HAP-1 (cell line): ENCODE results near the gene RPL39L.

ENCODE experiments used
- DNase-seq, 2 experiments: peaks; one replicate each; pipeline ENCODE4 v3.0.0-alpha.2; 2016 to 2020; ENCODE audit warnings: low spot score in 2 of 2
- H3K27me3 ChIP-seq: fragments of 250-450 bp; sonication (Bioruptor Pico); 2 replicates; pipeline ENCODE4 v1.5.1; 2020; ENCODE audit warnings: low read depth, mild to moderate bottlenecking, moderate library complexity
- H3K36me3 ChIP-seq: fragments of 250-450 bp; sonication (Bioruptor Pico); replicated peaks from 2 replicates; pipeline ENCODE4 v1.5.1; 2020; ENCODE audit warnings: mild to moderate bottlenecking
- H3K4me1 ChIP-seq: fragments of 250-450 bp; sonication (Bioruptor Pico); 2 replicates; pipeline ENCODE4 v1.5.1; 2020; ENCODE audit warnings: mild to moderate bottlenecking
- H3K4me3 ChIP-seq: fragments of 250-450 bp; sonication (Bioruptor Pico); 2 replicates; pipeline ENCODE4 v1.5.1; 2020; ENCODE audit warnings: mild to moderate bottlenecking, moderate library complexity
- H3K9me3 ChIP-seq: fragments of 250-450 bp; sonication (Bioruptor Pico); 2 replicates; pipeline ENCODE4 v1.5.1; 2020; ENCODE audit warnings: mild to moderate bottlenecking, moderate library complexity
- in situ Hi-C: fragments of 300-500 bp; cut with MboI; formaldehyde crosslinking; loops from 3 replicates; pipeline ENCODE4 v1.14.3; 2020; ENCODE audit warnings: low sequenced_read_pairs, inconsistent platforms, mixed read lengths

RPL39L gene

GRCh38 chr3:187131981-187132380 is 7.3 kb downstream of the RPL39L start:
- no peaks in the 10 kb centered on the region for H3K27me3 ChIP-seq
- no peak overlapping the region for H3K4me3 ChIP-seq
- no peak for DNase-seq
- H3K9me3 ChIP-seq = 0 out of 2 replicates have a peak, but pooled peaks cover 5% of the 10 kb centered on the region
- H3K4me1 ChIP-seq = no peaks in the 10 kb centered on the region
- H3K36me3 ChIP-seq = peaks cover 4% of the 10 kb centered on the region
- in situ Hi-C loops = loop anchor here (25.0 kb wide), 1 partner anchor 295 kb away; the partner anchor contains the start of gene ADIPOQ

GRCh38 chr3:187130346-187131066 is 8.8 kb downstream of the RPL39L start:
- H3K36me3 ChIP-seq = peaks cover 4% of the 10 kb centered on the region
- in situ Hi-C loops = loop anchor here (25.0 kb wide), 1 partner anchor 293 kb away; the partner anchor contains the start of gene ADIPOQ

GRCh38 chr3:187125319-187126031 is 13.8 kb downstream of the RPL39L start:
- peaks cover 3% of the 10 kb centered on the region for H3K36me3 ChIP-seq
- no peak for DNase-seq
- no peaks in the 10 kb centered on the region for H3K4me1 ChIP-seq
- H3K4me3 ChIP-seq = no peak overlapping the region
- H3K9me3 ChIP-seq = no peaks in the 10 kb centered on the region
- in situ Hi-C loops = loop anchor here (25.0 kb wide), 1 partner anchor 288 kb away; the partner anchor contains the start of gene ADIPOQ
- no peaks in the 10 kb centered on the region for H3K27me3 ChIP-seq

More at GRCh38 chr3:187130346-187131066, 8.8 kb downstream of the RPL39L start:
- H3K4me1 ChIP-seq = no peaks in the 10 kb centered on the region
- no peaks in the 10 kb centered on the region for H3K27me3 ChIP-seq
- DNase-seq = no peak
- 0 out of 2 replicates have a peak, but pooled peaks cover 3% of the 10 kb centered on the region for H3K9me3 ChIP-seq
- H3K4me3 ChIP-seq = no peak overlapping the region

- in situ Hi-C loops = no loop called here
- DNase-seq = no peak
- Histone ChIP-seq H3K4me1 (no peaks in the 10 kb centered on the region), H3K27me3 (no peaks in the 10 kb centered on the region), H3K9me3 (no peaks in the 10 kb centered on the region), H3K4me3 (no peak overlapping the region), H3K36me3 (peaks cover 5% of the 10 kb centered on the region; the same call in 1 of the 2 replicates)
These were observed 17.0 kb downstream of the RPL39L start for GRCh38 chr3:187122261-187122660.

- no peak overlapping the region for H3K4me3 ChIP-seq
These were observed 19.0 kb downstream of the RPL39L start for GRCh38 chr3:187120326-187120725.

GRCh38 chr3:187114511-187114910 is 24.8 kb downstream of the RPL39L start:
- in situ Hi-C loops = no loop called here
- no peaks in the 10 kb centered on the region for H3K4me1 ChIP-seq
- no peak overlapping the region for H3K4me3 ChIP-seq
- no peak for DNase-seq
- H3K36me3 ChIP-seq = no peaks in the 10 kb centered on the region
- no peaks in the 10 kb centered on the region for H3K27me3 ChIP-seq
- no peaks in the 10 kb centered on the region for H3K9me3 ChIP-seq

More at GRCh38 chr3:187120326-187120725, 19.0 kb downstream of the RPL39L start:
- in situ Hi-C loops = no loop called here
- Histone ChIP-seq H3K4me1 (no peaks in the 10 kb centered on the region), H3K27me3 (no peaks in the 10 kb centered on the region), H3K36me3 (peaks cover 5% of the 10 kb centered on the region; the same call in 1 of the 2 replicates), H3K9me3 (no peaks in the 10 kb centered on the region)
- DNase-seq = no peak

- Histone ChIP-seq H3K4me3 (no peak overlapping the region), H3K4me1 (no peaks in the 10 kb centered on the region), H3K27me3 (no peaks in the 10 kb centered on the region), H3K36me3 (no peaks in the 10 kb centered on the region), H3K9me3 (no peaks in the 10 kb centered on the region)
- in situ Hi-C loops = no loop called here
- DNase-seq = no peak
These were observed 26.1 kb downstream of the RPL39L start for GRCh38 chr3:187112934-187113793.

GRCh38 chr3:187110156-187110555 is 29.1 kb downstream of the RPL39L start:
- peaks cover 11% of the 10 kb centered on the region for H3K4me1 ChIP-seq
- H3K4me3 ChIP-seq = no peak overlapping the region
- H3K27me3 ChIP-seq = no peaks in the 10 kb centered on the region
- in situ Hi-C loops = no loop called here
- H3K36me3 ChIP-seq = no peaks in the 10 kb centered on the region
- DNase-seq = no peak
- no peaks in the 10 kb centered on the region for H3K9me3 ChIP-seq

- Histone ChIP-seq H3K36me3 (no peaks in the 10 kb centered on the region), H3K4me3 (no peak overlapping the region), H3K9me3 (no peaks in the 10 kb centered on the region), H3K27me3 (no peaks in the 10 kb centered on the region), H3K4me1 (peaks cover 14% of the 10 kb centered on the region)
- in situ Hi-C loops = no loop called here
- no peak for DNase-seq
These were observed 31.3 kb downstream of the RPL39L start for GRCh38 chr3:187107989-187108388.

- Histone ChIP-seq H3K4me3 (no peak overlapping the region), H3K36me3 (no peaks in the 10 kb centered on the region), H3K27me3 (no peaks in the 10 kb centered on the region), H3K9me3 (no peaks in the 10 kb centered on the region), H3K4me1 (peaks cover 14% of the 10 kb centered on the region)
- in situ Hi-C loops = no loop called here
- DNase-seq = no peak
These were observed 33.6 kb downstream of the RPL39L start for GRCh38 chr3:187105700-187106099.

GRCh38 chr3:187104933-187105332 is 34.4 kb downstream of the RPL39L start:
- H3K9me3 ChIP-seq = no peaks in the 10 kb centered on the region
- H3K4me3 ChIP-seq = no peak overlapping the region
- peaks cover 14% of the 10 kb centered on the region for H3K4me1 ChIP-seq
- peak in 1 of 2 experiments; percentile 15 for DNase-seq
- H3K27me3 ChIP-seq = no peaks in the 10 kb centered on the region
- H3K36me3 ChIP-seq = no peaks in the 10 kb centered on the region
- in situ Hi-C loops = no loop called here

GRCh38 chr3:187104342-187104741 is 35.0 kb downstream of the RPL39L start:
- in situ Hi-C loops = no loop called here
- H3K36me3 ChIP-seq = no peaks in the 10 kb centered on the region
- no peaks in the 10 kb centered on the region for H3K27me3 ChIP-seq
- H3K9me3 ChIP-seq = no peaks in the 10 kb centered on the region
- H3K4me3 ChIP-seq = no peak overlapping the region
- H3K4me1 ChIP-seq = peaks cover 14% of the 10 kb centered on the region
- no peak for DNase-seq

GRCh38 chr3:187103251-187103650 is 36.0 kb downstream of the RPL39L start:
- DNase-seq = no peak
- no peak overlapping the region for H3K4me3 ChIP-seq
- H3K9me3 ChIP-seq = no peaks in the 10 kb centered on the region
- in situ Hi-C loops = no loop called here
- peaks cover 14% of the 10 kb centered on the region for H3K4me1 ChIP-seq
- no peaks in the 10 kb centered on the region for H3K27me3 ChIP-seq
- H3K36me3 ChIP-seq = no peaks in the 10 kb centered on the region
